C4-2B (cell line): ENCODE data around the gene ADGRD1.

ENCODE experiments used
- ZFX ChIP-seq: fragments of 450-650 bp; IDR thresholded peaks from 2 replicates; pipeline ENCODE4 v1.6.1; 2017
- TF ChIP-seq, protein P1 (sequence below): fragments of 450-650 bp; conservative IDR thresholded peaks from 2 replicates; pipeline ENCODE4 v1.5.1; 2017; ENCODE audit warnings: mild to moderate bottlenecking

DNA sequence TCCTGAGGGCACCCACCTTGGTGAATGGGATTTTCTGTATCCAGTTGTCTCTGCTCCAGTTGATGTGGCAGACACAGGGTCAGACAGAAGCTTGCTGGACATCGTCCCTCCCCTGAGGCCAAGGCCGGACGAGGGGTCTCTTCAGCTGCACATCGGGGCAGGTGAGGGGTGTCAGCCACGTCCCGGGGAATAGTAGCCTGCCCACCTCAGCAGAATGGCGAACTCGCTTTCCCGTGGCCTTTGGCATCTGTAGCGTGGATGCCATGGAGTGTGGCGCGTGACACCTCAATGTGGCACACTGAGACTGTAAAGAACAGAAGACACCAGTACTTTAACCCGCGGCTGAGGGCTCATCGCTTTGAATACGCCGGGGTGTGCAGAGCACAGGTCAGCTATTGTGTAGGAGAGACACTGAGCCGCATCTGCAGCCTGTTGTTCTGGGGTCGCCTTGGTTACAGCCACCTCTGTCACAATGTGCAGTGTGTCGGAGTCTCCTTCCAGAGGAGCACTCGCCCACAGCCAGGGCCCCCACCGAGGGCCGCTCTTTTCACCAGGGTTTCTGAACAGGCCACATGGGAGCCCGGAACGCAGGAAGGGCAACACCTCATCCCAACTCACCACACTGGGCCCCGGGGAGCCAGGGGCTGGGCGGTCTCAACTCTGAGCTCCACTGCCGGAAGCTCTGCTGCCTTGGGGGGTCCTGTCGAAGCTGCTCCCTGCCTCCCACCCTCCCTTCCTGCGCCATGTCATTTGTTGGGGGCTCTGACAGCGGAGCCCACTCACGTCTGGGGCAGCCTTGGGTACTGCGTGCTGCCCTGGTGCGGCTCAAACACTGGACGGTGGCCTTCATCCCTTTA lies 77.0 kb downstream of the ADGRD1 start:
- TF ChIP-seq, protein P1, sequence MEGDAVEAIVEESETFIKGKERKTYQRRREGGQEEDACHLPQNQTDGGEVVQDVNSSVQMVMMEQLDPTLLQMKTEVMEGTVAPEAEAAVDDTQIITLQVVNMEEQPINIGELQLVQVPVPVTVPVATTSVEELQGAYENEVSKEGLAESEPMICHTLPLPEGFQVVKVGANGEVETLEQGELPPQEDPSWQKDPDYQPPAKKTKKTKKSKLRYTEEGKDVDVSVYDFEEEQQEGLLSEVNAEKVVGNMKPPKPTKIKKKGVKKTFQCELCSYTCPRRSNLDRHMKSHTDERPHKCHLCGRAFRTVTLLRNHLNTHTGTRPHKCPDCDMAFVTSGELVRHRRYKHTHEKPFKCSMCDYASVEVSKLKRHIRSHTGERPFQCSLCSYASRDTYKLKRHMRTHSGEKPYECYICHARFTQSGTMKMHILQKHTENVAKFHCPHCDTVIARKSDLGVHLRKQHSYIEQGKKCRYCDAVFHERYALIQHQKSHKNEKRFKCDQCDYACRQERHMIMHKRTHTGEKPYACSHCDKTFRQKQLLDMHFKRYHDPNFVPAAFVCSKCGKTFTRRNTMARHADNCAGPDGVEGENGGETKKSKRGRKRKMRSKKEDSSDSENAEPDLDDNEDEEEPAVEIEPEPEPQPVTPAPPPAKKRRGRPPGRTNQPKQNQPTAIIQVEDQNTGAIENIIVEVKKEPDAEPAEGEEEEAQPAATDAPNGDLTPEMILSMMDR, result no peak
- TF ChIP-seq ZFX, result no peak
